K562 (cell line): ENCODE data around the gene ANTKMT.

Experiments
- EGR1 ChIP-seq: fragments of 450-650 bp; conservative IDR thresholded peaks from 2 replicates; pipeline ENCODE4 v1.6.1; 2017; ENCODE audit warnings: mild to moderate bottlenecking
- FOXK1 ChIP-seq: sonication (generic); formaldehyde crosslinking; IDR thresholded peaks from 2 replicates; pipeline ENCODE4 v1.8.0; 2022; ENCODE audit warnings: missing genetic modification reagents, mild to moderate bottlenecking, borderline replicate concordance
- MECOM ChIP-seq: fragments of 250-450 bp; sonication (Bioruptor Pico); IDR thresholded peaks from 2 replicates; pipeline ENCODE4 v1.8.0; 2022; ENCODE audit warnings: inconsistent platforms
- NELFE ChIP-seq: IDR thresholded peaks from 2 replicates; pipeline ENCODE4 v1.6.1; 2011; ENCODE audit warnings: mild to moderate bottlenecking; ENCODE audit not compliant: insufficient read depth, insufficient read length
- NFIX ChIP-seq: fragments of 250-450 bp; sonication (Bioruptor Pico); IDR thresholded peaks from 2 replicates; pipeline ENCODE4 v1.4.0; 2020; ENCODE audit warnings: low read depth, mild to moderate bottlenecking, moderate library complexity
- POLR2A ChIP-seq: fragments of 450-650 bp; conservative IDR thresholded peaks from 2 replicates; pipeline ENCODE4 v1.6.1; 2016
- RAD21 ChIP-seq, 2 experiments: fragments of 250-450 bp in 1 of 2; fragments of 450-650 bp in 1 of 2; sonication (Bioruptor Pico) in 1 of 2; formaldehyde crosslinking in 1 of 2; IDR thresholded peaks in 1 of 2; conservative IDR thresholded peaks in 1 of 2; 2 replicates each; pipeline versions ENCODE4 v1.4.0 to v1.8.0; 2020 to 2022; ENCODE audit warnings: mild to moderate bottlenecking in 2 of 2, moderate library complexity in 1 of 2
- SMAD3 ChIP-seq: fragments of 450-650 bp; formaldehyde crosslinking; conservative IDR thresholded peaks from 2 replicates; pipeline ENCODE4 v1.4.0; 2020; ENCODE audit warnings: mild to moderate bottlenecking
- SMARCA4 ChIP-seq: fragments of 450-650 bp; IDR thresholded peaks from 2 replicates; pipeline ENCODE4 v1.6.1; 2016
- ZSCAN32 ChIP-seq: fragments of 450-650 bp; formaldehyde crosslinking; IDR thresholded peaks from 2 replicates; pipeline ENCODE4 v1.4.0; 2020; ENCODE audit warnings: mild to moderate bottlenecking, moderate library complexity
- TF ChIP-seq, protein P1 (sequence below), 2 experiments: IDR thresholded peaks in 1 of 2; conservative IDR thresholded peaks in 1 of 2; 2 replicates each; pipeline ENCODE4 v1.6.1; 2016; ENCODE audit warnings: low read depth in 2 of 2, mild to moderate bottlenecking in 1 of 2, missing compliant biosample characterization in 1 of 2, missing genetic modification characterization in 1 of 2, moderate library complexity in 1 of 2

DNA sequence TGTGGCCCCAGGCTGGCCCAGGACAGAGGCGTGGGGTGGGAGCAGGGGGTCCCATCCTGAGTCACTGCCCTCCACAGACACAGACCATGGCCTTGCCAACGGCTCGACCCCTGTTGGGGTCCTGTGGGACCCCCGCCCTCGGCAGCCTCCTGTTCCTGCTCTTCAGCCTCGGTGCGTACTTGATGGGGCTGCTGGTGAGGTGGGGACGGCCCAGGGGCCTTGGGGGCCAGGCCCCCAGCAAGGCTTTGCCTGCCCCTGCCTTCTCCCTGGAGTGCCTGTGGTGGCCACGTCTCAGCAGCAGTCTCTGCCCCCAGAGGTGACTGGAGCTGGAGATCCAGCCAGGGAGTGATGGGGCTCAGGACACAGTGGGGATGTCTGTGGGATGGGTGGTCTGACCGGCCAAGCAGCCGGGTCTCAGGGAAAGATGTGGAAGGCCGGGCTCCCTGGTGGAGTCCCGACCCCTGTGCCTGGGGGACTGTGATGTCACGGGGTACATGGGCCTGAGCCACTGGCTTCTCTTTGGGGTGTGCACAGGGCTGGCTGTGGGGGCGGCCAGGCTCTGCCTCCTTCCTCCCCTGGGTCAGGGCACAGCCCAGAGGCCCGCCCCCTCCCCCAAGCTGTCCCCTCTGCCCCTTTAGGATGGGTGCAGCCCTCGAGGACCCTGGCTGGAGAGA, 41.8 kb downstream of the ANTKMT start:
- no peak for TF ChIP-seq SMAD3 (CRISPR knock-in tag)
- TF ChIP-seq NELFE = no peak
- TF ChIP-seq, protein P1, sequence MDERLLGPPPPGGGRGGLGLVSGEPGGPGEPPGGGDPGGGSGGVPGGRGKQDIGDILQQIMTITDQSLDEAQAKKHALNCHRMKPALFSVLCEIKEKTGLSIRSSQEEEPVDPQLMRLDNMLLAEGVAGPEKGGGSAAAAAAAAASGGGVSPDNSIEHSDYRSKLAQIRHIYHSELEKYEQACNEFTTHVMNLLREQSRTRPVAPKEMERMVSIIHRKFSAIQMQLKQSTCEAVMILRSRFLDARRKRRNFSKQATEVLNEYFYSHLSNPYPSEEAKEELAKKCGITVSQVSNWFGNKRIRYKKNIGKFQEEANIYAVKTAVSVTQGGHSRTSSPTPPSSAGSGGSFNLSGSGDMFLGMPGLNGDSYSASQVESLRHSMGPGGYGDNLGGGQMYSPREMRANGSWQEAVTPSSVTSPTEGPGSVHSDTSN (CRISPR knock-in tag; IDR thresholded peaks at IDR 0.05; ENCODE audit: low read depth) = no peak
- TF ChIP-seq, protein P1 (tag; conservative IDR thresholded peaks at IDR 0.05; ENCODE audit: low read depth) = no peak
- TF ChIP-seq ZSCAN32 = no peak
- no peak for TF ChIP-seq FOXK1 (CRISPR knock-in tag)
- TF ChIP-seq RAD21 (CRISPR knock-in tag; conservative IDR thresholded peaks at IDR 0.05 in 1 of 2, IDR thresholded peaks at IDR 0.05 in 1 of 2) = no peak
- TF ChIP-seq EGR1 = no peak
- TF ChIP-seq MECOM (CRISPR knock-in tag) = no peak
- no peak for TF ChIP-seq SMARCA4
- no peak for TF ChIP-seq POLR2A
- no peak for TF ChIP-seq NFIX (CRISPR knock-in tag)
